Parathyroid adenoma (tissue), 2 donors: ENCODE results near the gene SLC30A7.
A peak's percentile ranks its signal among the peaks of the same experiment; 100 is the strongest.

ENCODE experiments used
- H2AFZ ChIP-seq: fragments of 300-600 bp; sonication (generic); one replicate; pipeline ENCODE4 v1.7.0; 2017; ENCODE audit warnings: antibody characterized with exemption, mild to moderate bottlenecking
- H3K27ac ChIP-seq: fragments of 300-600 bp; sonication (generic); one replicate; pipeline ENCODE4 v1.7.0; 2017
- H3K27me3 ChIP-seq: fragments of 300-600 bp; sonication (generic); one replicate; pipeline ENCODE4 v1.7.0; 2017; ENCODE audit warnings: low read length; ENCODE audit not compliant: control insufficient read depth, insufficient read depth
- H3K36me3 ChIP-seq: fragments of 300-600 bp; sonication (generic); one replicate; pipeline ENCODE4 v1.7.0; 2017; ENCODE audit warnings: low read length; ENCODE audit not compliant: control insufficient read depth, insufficient read depth
- H3K4me1 ChIP-seq: fragments of 300-600 bp; sonication (generic); one replicate; pipeline ENCODE4 v1.7.0; 2017; ENCODE audit warnings: control low read depth
- H3K4me2 ChIP-seq: fragments of 300-600 bp; sonication (generic); one replicate; pipeline ENCODE4 v1.7.0; 2017; ENCODE audit warnings: low read length
- H3K4me3 ChIP-seq: fragments of 300-600 bp; sonication (generic); one replicate; pipeline ENCODE4 v1.7.0; 2017; ENCODE audit warnings: low read depth, low read length
- H3K79me2 ChIP-seq: fragments of 300-600 bp; sonication (generic); one replicate; pipeline ENCODE4 v1.7.0; 2017; ENCODE audit warnings: control low read depth
- H3K9ac ChIP-seq: fragments of 300-600 bp; sonication (generic); one replicate; pipeline ENCODE4 v1.7.0; 2017; ENCODE audit warnings: mild to moderate bottlenecking
- H3K9me3 ChIP-seq: fragments of 300-600 bp; sonication (generic); one replicate; pipeline ENCODE4 v1.7.0; 2017; ENCODE audit warnings: low read length; ENCODE audit not compliant: control insufficient read depth
- CTCF ChIP-seq: fragments of 300-600 bp; sonication (generic); IDR thresholded peaks from one replicate; pipeline ENCODE4 v1.7.0; 2017; ENCODE audit warnings: antibody characterized with exemption, mild to moderate bottlenecking
- donor health status: primary hyperparathyroidism.

SLC30A7 gene

DNA sequence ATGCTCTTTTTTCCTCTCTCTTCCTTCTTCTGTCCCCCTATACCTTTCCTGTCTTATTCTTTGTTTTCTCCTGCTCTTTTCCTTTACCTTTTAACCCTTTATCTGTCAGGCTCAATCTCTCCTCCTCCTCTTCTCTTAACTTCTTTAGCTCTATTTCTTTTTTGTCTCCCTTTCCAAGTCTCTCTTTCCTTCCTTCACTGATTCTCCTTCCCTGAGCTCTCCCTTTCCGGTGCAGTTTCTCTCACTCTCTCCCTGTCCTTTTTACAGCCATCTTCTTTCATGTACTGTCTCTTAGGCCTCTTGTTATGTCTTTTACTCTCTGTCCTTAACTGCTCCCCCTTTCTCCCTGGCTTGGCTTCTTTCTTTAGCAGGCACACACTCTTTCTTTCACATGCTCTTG lies 12.0 kb downstream of the SLC30A7 start:
- Histone ChIP-seq H3K4me2 (no peak overlapping the region), H3K9ac (no peak overlapping the region), H3K27ac (no peak overlapping the region), H3K4me3 (no peak overlapping the region), H3K4me1 (no peaks in the 10 kb centered on the region), H3K27me3 (no peaks in the 10 kb centered on the region), H3K79me2 (no peaks in the 10 kb centered on the region), H3K36me3 (no peaks in the 10 kb centered on the region), H2AFZ (no peak overlapping the region), H3K9me3 (no peaks in the 10 kb centered on the region)
- no peak for TF ChIP-seq CTCF

- H3K4me1 ChIP-seq, result no peaks in the 10 kb centered on the region
- no peaks in the 10 kb centered on the region for H3K27me3 ChIP-seq
- no peak overlapping the region for H3K9ac ChIP-seq
- H3K4me2 ChIP-seq, result no peak overlapping the region
- no peak overlapping the region for H2AFZ ChIP-seq
- no peaks in the 10 kb centered on the region for H3K36me3 ChIP-seq
- no peak for TF ChIP-seq CTCF
- no peak overlapping the region for H3K4me3 ChIP-seq
- no peak overlapping the region for H3K27ac ChIP-seq
- H3K9me3 ChIP-seq, result no peaks in the 10 kb centered on the region
- no peaks in the 10 kb centered on the region for H3K79me2 ChIP-seq
Measured at GRCh38 chr1:100909018-100909417, 13.1 kb downstream of the SLC30A7 start.

- H3K4me3 ChIP-seq, result no peak overlapping the region
- no peak overlapping the region for H3K4me2 ChIP-seq
- H3K79me2 ChIP-seq, result no peaks in the 10 kb centered on the region
- no peak for TF ChIP-seq CTCF
- no peaks in the 10 kb centered on the region for H3K27me3 ChIP-seq
- H3K9ac ChIP-seq, result no peak overlapping the region
- H2AFZ ChIP-seq, result no peak overlapping the region
- H3K27ac ChIP-seq, result no peak overlapping the region
- H3K9me3 ChIP-seq, result no peaks in the 10 kb centered on the region
- H3K36me3 ChIP-seq, result no peaks in the 10 kb centered on the region
- no peaks in the 10 kb centered on the region for H3K4me1 ChIP-seq
Measured at GRCh38 chr1:100912019-100912418, 16.1 kb downstream of the SLC30A7 start.

- Histone ChIP-seq H3K27me3 (no peaks in the 10 kb centered on the region), H3K36me3 (no peaks in the 10 kb centered on the region)
- TF ChIP-seq CTCF, result peak; percentile 48
Measured at GRCh38 chr1:100921110-100921706, 25.3 kb downstream of the SLC30A7 start.

GRCh38 chr1:100924212-100924611 lies 28.3 kb downstream of the SLC30A7 start:
- Histone ChIP-seq H3K9ac (no peak overlapping the region), H3K36me3 (no peaks in the 10 kb centered on the region), H2AFZ (no peak overlapping the region), H3K4me3 (no peak overlapping the region), H3K9me3 (no peaks in the 10 kb centered on the region), H3K79me2 (no peaks in the 10 kb centered on the region), H3K4me1 (no peaks in the 10 kb centered on the region), H3K4me2 (no peak overlapping the region), H3K27me3 (no peaks in the 10 kb centered on the region), H3K27ac (no peak overlapping the region)
- no peak for TF ChIP-seq CTCF

More at GRCh38 chr1:100921110-100921706, 25.3 kb downstream of the SLC30A7 start:
- H3K4me2 ChIP-seq, result no peak overlapping the region
- no peak overlapping the region for H2AFZ ChIP-seq
- no peaks in the 10 kb centered on the region for H3K9me3 ChIP-seq
- no peak overlapping the region for H3K27ac ChIP-seq
- H3K4me1 ChIP-seq, result no peaks in the 10 kb centered on the region
- no peak overlapping the region for H3K9ac ChIP-seq
- H3K4me3 ChIP-seq, result no peak overlapping the region
- no peaks in the 10 kb centered on the region for H3K79me2 ChIP-seq
